Activated CD4-positive, alpha-beta T cell treated with anti-CD3 and anti-CD28 coated beads, Interleukin-2, amount 10 ng/mL, durations not matched to agents 24 days and 14 days (primary cell): ENCODE data around the gene STRAP. TPM values are rescaled to one million over a fixed set of nuclear protein-coding genes. Genes with fewer than 3 reads are reported as not detected.
"Not testable (repeated sequence)": the region's sequence is repeated elsewhere in the genome, so short reads cannot be mapped to it uniquely, and the experiment has no call there.

ENCODE experiments used
- DNase-seq: peaks from one replicate; pipeline ENCODE4 v3.0.0; 2022
- H3K27ac Mint-ChIP-seq: one replicate; pipeline ENCODE4 v1.8.0; 2022; ENCODE audit warnings: mild to moderate bottlenecking, mixed read lengths
- H3K27me3 Mint-ChIP-seq: one replicate; pipeline ENCODE4 v1.8.0; 2022; ENCODE audit warnings: mixed read lengths
- H3K36me3 Mint-ChIP-seq: one replicate; pipeline ENCODE4 v1.8.0; 2022; ENCODE audit warnings: low read depth, mild to moderate bottlenecking, mixed read lengths
- H3K4me1 Mint-ChIP-seq: one replicate; pipeline ENCODE4 v1.8.0; 2021; ENCODE audit warnings: mixed read lengths
- H3K4me3 Mint-ChIP-seq: one replicate; pipeline ENCODE4 v1.8.0; 2022; ENCODE audit warnings: mild to moderate bottlenecking, moderate library complexity, mixed read lengths
- H3K9me3 Mint-ChIP-seq: one replicate; pipeline ENCODE4 v1.8.0; 2021; ENCODE audit warnings: mixed read lengths
- intact Hi-C: fragments of 100-400 bp; cut with micrococcal nuclease; formaldehyde crosslinking; loops from one replicate; pipeline ENCODE4 v1.15.1; 2023
- total RNA-seq: library from RNA; stranded (reverse); gene quantifications from 2 replicates; pipeline ENCODE4 v1.2.3, GENCODE V29; 2022

Gene STRAP
- total RNA-seq, 1 donor from 2014 or later, result 166 TPM

DNA sequence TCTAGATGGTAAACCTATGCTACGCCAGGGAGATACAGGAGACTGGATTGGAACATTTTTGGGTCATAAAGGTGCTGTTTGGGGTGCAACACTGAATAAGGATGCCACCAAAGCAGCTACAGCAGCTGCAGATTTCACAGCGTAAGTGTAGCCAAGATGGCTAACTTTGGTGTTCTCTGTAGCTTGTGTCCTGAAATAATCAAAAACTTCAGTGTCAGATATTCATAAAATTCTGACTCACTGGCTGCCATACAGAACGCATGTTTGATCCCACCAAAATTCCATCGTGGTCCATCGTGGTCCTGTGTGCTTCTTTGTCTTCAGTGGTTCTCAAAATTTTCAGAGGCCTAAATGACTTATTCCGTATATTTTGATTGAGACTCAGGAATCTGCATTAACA, 1.3 kb downstream of the STRAP start:
- H3K4me1 Mint-ChIP-seq, result peaks cover 42% of the 10 kb centered on the region
- H3K9me3 Mint-ChIP-seq, result peaks cover 7% of the 10 kb centered on the region
- peaks cover 3% of the 10 kb centered on the region for H3K27me3 Mint-ChIP-seq
- peaks cover 41% of the 10 kb centered on the region for H3K36me3 Mint-ChIP-seq
- H3K4me3 Mint-ChIP-seq, result peak overlapping the region; percentile 97
- intact Hi-C loops, result loop anchor here (2.0 to 10.0 kb wide), 6 partner anchors 95 to 1113 kb away; partner anchors contain the start of genes C12orf60, EPS8 and WBP11
- DNase-seq, result no peak
- H3K27ac Mint-ChIP-seq, result peak overlapping the region; percentile 94

DNA sequence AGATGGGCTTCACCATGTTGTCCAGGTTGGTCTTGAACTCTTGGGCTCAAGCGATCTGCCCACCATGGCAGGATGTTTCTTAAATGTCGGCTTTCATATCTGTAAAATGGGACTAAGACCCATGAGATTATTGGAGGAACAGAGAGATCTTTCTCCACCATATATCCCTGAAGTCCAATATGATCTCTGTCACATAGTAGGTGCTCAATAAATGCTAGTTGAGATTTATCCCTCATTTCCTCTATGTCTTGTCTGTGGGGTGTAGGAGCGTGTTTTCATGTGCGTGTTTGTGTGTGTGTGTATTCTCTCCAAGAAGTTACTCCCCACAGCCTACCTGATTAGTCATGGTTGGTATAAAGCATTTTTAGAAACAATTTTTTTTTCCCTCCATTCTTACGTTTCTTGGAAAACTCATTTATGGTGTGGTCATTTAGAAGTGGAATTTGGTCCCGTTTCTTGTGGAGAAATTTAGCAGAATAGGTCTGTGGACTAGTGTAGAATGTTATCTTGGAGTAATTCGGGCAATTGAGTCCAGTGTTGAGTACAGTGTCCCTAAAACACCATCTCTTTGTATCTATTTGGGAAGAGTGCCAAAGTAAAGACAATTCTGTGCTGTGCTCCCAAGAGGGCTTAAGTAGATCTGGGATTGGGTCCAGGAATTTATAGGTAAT, 4.3 kb downstream of the STRAP start:
- Mint-ChIP-seq H3K4me1 (peaks cover 42% of the 10 kb centered on the region), H3K9me3 (no peaks in the 10 kb centered on the region), H3K36me3 (peaks cover 56% of the 10 kb centered on the region), H3K4me3 (no peak overlapping the region), H3K27ac (no peak overlapping the region), H3K27me3 (no peaks in the 10 kb centered on the region)
- no peak for DNase-seq
- intact Hi-C loops, result loop anchor here (10.0 kb wide), 1 partner anchor 932 kb away; no protein-coding TSS in a partner anchor

DNA sequence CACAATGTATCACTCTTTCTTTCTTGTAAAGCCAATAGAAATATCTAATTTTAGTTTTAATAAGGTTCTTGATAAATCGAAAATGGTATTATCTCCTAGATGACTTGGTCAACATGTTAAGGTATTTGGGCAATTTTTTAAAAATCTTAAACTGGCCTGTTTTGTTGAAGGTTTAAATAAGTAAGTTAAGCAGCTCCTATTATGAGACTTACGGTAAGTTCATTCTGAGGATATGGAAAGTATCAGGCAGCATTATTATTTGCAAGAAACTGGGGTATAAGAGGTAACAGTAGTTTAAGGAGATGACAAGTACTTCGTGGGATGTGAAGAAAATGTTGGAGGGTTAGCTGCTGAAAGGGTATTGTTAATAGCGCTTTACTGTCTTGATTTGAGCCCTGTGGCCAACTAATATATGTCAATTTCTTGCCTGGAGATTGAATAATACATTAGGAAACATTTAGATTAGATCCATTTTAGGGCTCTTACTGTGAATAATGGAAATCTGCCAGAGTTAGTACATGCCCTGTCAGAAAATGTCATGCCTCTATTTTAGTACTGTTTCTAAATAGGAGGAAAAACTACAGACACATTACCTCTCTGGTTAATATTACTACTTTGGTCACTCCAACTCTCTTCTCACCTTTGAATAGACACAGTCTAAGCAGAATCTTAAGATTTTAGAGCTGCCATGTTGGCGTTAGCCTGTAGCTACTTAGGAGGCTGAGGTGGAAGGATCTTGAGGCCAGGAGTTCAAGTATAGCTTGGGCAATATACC, 5.0 kb downstream of the STRAP start:
- Mint-ChIP-seq H3K9me3 (no peaks in the 10 kb centered on the region), H3K27me3 (no peaks in the 10 kb centered on the region), H3K4me1 (peaks cover 35% of the 10 kb centered on the region), H3K36me3 (peaks cover 57% of the 10 kb centered on the region), H3K4me3 (no peak overlapping the region), H3K27ac (no peak overlapping the region)
- intact Hi-C loops, result loop anchor here (10.0 kb wide), 1 partner anchor 932 kb away; no protein-coding TSS in a partner anchor
- no peak for DNase-seq

DNA sequence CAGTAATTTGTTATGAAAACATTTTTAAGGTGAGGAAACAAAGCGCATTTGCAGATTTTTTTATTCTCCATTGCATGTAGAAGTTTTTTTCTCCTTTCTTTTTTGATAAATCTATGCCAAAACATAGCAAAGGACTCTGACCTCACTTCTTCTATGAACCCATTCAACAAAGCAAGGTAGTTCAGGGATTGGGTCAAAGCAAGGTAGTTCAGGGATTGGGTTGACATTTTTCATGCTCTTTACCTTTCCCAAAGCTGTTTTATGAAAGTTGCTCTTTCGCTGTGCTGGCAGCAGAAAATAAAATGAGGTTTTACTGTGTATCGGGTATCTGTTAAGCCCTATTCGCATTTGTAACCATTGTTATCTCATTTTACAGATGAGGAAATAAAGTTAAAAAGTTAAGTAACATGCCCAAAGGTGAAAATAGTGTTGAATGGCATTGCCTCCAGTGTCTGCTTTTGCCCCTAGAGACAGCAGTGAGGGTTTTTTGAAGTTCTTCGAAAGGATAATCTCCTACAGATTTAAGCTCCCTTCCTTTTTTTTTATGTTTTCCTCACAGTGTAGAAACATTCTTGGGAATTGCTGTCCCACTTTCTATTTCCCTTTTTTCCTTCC, 10.6 kb downstream of the STRAP start:
- no peaks in the 10 kb centered on the region for H3K9me3 Mint-ChIP-seq
- no peak overlapping the region for H3K4me3 Mint-ChIP-seq
- H3K4me1 Mint-ChIP-seq, result peaks cover 8% of the 10 kb centered on the region
- intact Hi-C loops, result no loop called here
- no peaks in the 10 kb centered on the region for H3K27me3 Mint-ChIP-seq
- no peak for DNase-seq
- H3K36me3 Mint-ChIP-seq, result peaks cover 36% of the 10 kb centered on the region
- H3K27ac Mint-ChIP-seq, result no peak overlapping the region

DNA sequence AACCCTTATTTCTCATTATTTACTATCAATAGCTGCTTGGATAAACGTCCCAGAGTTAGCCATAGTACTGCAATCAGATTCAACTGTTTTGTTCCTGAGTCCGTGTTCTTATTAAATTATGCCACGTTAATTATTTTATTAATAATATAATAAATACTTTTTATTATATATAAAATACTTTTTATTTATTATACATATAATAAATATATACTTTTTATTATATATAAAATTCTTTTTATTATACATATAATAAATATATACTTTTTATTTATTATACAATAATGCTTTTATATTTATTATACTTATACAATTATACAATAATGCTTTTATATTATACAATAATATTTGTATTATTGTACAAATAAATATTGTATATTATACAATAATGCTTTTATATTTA, 11.1 kb downstream of the STRAP start:
- H3K4me1 Mint-ChIP-seq, result peaks cover 10% of the 10 kb centered on the region
- intact Hi-C loops, result no loop called here
- H3K9me3 Mint-ChIP-seq, result no peaks in the 10 kb centered on the region
- H3K27ac Mint-ChIP-seq, result no peak overlapping the region
- H3K27me3 Mint-ChIP-seq, result no peaks in the 10 kb centered on the region
- H3K4me3 Mint-ChIP-seq, result no peak overlapping the region
- H3K36me3 Mint-ChIP-seq, result peaks cover 39% of the 10 kb centered on the region
- DNase-seq, result no peak

DNA sequence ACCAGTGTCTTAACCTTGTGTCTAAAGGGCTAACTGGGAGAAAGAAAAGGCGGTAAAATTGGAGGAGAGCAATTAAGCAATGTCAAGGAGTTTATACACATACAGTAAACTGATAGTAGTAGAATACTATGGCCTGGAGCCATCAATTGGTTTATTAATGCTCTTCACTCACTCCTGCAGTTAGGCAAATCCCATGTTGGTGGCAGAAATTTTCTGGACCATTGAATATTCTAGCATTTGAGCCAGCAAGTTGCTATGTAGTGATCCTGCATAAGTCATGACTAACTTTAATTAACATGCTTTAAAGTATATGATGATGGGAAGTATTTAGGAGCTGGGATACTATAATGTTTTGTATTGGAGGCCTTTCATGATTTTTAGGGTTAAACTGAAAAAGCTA, 14.7 kb downstream of the STRAP start:
- H3K4me1 Mint-ChIP-seq, result peaks cover 8% of the 10 kb centered on the region
- H3K36me3 Mint-ChIP-seq, result peaks cover 47% of the 10 kb centered on the region
- H3K27ac Mint-ChIP-seq, result no peak overlapping the region
- no peaks in the 10 kb centered on the region for H3K9me3 Mint-ChIP-seq
- H3K4me3 Mint-ChIP-seq, result no peak overlapping the region
- DNase-seq, result no peak
- H3K27me3 Mint-ChIP-seq, result no peaks in the 10 kb centered on the region
- intact Hi-C loops, result no loop called here

DNA sequence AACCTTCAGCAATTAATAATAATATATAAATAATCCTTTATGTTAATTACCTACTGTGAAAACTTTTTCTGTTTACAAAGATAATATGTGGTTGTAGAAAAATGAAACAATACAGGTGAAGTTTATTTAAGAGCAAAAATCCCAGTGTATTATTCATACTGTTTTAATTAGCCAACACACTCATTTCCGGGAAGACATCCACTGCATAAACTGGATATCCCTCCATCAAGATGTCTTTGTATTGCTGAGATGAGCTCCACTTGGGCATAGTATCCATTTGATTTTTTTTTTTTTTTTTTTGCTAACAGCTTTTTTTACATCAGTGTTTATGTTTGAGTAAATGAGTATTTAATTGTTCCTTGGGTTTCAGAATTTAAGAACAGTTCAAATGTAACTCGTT, 15.2 kb downstream of the STRAP start:
- no peak for DNase-seq
- peaks cover 8% of the 10 kb centered on the region for H3K4me1 Mint-ChIP-seq
- H3K4me3 Mint-ChIP-seq, result no peak overlapping the region
- H3K27me3 Mint-ChIP-seq, result no peaks in the 10 kb centered on the region
- no peaks in the 10 kb centered on the region for H3K9me3 Mint-ChIP-seq
- intact Hi-C loops, result no loop called here
- H3K27ac Mint-ChIP-seq, result no peak overlapping the region
- peaks cover 51% of the 10 kb centered on the region for H3K36me3 Mint-ChIP-seq

DNA sequence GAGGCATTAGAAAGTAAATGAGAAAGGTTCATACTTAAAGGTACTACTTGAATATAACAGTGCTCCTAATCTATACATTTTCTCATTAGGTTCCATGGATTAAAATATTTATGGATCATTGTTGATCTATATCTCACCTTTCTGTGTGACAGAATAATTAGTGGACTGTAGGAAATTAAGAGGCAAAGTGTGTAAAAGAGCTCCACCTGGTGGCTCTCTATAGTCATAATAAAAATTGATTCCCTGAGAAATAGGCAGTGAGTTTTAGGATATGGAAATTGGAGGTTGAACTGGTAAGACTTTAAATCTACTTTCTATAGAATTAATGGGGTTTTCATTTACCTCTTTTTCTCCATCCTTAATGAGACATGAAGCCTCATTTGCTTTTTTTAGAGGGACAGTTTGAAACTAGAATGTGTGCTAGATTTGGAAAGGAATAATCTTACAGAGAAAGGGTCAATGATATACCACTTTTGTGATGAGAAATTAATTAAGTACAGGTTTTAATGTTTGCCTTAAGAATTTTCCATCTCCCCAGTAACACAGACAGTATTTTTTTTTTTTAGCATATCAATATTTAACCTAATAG, 17.2 kb downstream of the STRAP start:
- Mint-ChIP-seq H3K27me3 (no peaks in the 10 kb centered on the region), H3K27ac (no peak overlapping the region), H3K36me3 (peaks cover 54% of the 10 kb centered on the region), H3K4me1 (peaks cover 8% of the 10 kb centered on the region), H3K9me3 (no peaks in the 10 kb centered on the region), H3K4me3 (no peak overlapping the region)
- intact Hi-C loops, result loop anchor here (1.0 kb wide), 2 partner anchors 17 to 309 kb away; partner anchors contain the start of gene STRAP
- no peak for DNase-seq

DNA sequence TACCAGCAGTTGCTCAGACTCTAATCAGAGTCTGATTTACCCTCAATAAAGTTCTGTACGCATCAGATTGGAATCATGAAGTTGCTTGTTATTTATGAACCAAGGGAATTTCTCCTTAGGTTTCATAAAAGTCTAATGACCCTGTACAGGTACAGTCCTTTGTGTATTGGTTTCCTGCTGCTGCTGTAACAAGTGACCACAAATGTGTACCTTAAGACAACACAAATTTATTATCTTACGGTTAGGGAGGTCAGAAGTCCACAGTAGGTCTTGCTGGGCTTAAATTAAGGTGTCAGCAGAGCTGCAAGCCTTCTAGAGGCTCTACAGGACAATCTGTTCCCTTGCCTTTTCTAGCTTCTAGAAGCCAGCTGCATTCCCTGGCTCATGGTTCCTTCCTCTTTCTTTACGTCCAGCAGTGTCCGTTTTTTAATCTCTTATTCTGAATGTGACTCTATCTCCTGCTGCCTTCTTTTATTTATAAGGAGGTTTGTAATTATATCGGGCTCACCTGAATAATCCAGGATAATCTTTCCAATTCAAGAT, 22.3 kb downstream of the STRAP start:
- Mint-ChIP-seq H3K27me3 (no peaks in the 10 kb centered on the region), H3K4me1 (peaks cover under 1% of the 10 kb centered on the region)

DNA sequence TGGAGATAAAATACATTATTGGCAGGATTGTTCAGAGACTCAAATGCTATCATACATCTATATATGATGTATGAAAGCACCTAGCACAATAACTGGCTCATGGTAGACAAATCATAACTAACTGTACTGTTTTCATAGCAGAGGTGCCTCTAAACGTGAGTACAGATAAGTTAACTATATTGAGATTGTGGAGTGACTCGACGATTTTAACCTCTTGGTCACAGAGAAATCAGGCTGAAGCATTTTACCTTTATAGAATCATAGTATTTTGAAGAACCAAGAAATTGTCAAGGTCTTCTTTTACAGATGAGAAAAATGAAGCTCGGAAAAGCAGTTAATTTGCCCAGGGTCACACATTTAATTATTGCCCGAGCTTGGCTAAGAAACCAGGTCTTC, 28.3 kb downstream of the STRAP start:
- H3K9me3 Mint-ChIP-seq, result no peaks in the 10 kb centered on the region
- peak overlapping the region; percentile 84 for H3K4me3 Mint-ChIP-seq

More for the DNA sequence above, 22.3 kb downstream of the STRAP start:
- Mint-ChIP-seq H3K36me3 (peaks cover 41% of the 10 kb centered on the region), H3K9me3 (no peaks in the 10 kb centered on the region), H3K4me3 (no peak overlapping the region), H3K27ac (no peak overlapping the region)
- DNase-seq, result no peak
- intact Hi-C loops, result no loop called here

DNA sequence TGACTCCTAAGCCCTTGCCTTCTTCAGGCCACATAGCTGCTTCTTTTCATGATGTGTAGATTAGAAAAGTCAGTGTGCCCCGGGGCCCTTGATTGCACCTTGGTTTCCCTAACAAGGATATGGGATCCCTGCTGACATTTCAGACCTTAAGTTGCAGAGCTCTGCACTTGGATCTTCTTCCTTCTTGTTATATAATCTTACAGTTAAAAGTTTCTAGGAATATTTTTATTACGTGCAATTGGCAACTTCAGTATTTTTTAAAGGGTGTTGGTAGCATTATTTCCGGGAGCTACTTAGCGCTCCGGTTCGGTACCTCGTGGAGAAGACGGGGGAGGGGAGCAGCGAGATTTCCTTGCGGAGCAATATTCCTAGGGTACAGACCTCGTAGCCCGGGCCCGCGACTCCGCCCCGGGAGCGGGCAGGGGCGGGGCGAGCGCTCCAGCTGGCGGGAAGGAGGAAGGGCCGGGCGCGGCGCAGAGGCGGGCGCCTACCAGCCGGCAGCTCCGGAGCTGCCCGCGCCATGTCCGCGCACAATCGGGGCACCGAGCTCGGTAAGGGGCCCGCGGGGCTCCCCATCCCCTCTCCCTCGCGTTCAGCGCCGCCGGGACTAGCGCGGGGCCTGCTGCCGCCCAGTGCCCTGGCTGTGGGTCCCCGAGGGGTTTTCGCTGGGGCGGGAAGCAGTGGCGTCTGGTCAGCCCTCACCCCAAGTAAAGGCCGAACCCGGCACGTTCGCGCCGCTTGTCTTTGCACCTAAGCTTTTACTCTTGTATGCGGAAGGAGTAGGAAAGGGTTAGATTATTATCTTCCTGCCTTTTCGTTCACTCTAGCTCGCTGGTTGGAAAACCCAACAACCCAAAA, 28.9 kb downstream of the STRAP start, which contains the start of gene DERA:
Gene DERA, plus strand, starts transcription at position 469 of the 858 bp plus-strand sequence. Its CDS starts 52 bp downstream, at position 521.
- peak; percentile 90 for DNase-seq
- Mint-ChIP-seq H3K36me3 (no peaks in the 10 kb centered on the region), H3K27ac (peak within 1 kb of the TSS; percentile 77), H3K27me3 (no peaks in the 10 kb centered on the region), H3K4me3 (peak within 1 kb of the TSS; percentile 84), H3K9me3 (no peaks in the 10 kb centered on the region), H3K4me1 (peaks cover 10% of the 10 kb centered on the region)
- intact Hi-C loops, result loop anchor here (1.0 kb wide), 2 partner anchors 13 to 29 kb away; partner anchors contain the start of gene STRAP

More for the DNA sequence above, 28.3 kb downstream of the STRAP start:
- DNase-seq, result no peak
- no peaks in the 10 kb centered on the region for H3K36me3 Mint-ChIP-seq
- peaks cover 10% of the 10 kb centered on the region for H3K4me1 Mint-ChIP-seq
- H3K27me3 Mint-ChIP-seq, result no peaks in the 10 kb centered on the region
- H3K27ac Mint-ChIP-seq, result no peak overlapping the region
- intact Hi-C loops, result loop anchor here (1.0 kb wide), 1 partner anchor 12 kb away; no protein-coding TSS in a partner anchor

DNA sequence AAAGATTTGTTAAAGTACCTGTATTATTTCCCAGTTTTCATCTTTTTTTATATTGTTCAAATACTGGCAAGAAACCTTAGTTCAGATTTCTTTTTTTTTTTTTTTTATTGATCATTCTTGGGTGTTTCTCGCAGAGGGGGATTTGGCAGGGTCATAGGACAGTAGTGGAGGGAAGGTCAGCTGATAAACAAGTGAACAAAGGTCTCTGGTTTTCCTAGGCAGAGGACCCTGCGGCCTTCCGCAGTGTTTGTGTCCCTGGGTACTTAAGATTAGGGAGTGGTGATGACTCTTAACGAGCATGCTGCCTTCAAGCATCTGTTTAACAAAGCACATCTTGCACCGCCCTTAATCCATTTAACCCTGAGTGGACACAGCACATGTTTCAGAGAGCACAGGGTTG, 29.7 kb downstream of the STRAP start:
- peak overlapping the region; percentile 84 for H3K4me3 Mint-ChIP-seq
- H3K9me3 Mint-ChIP-seq, DNase-seq, H3K36me3 Mint-ChIP-seq, H3K27me3 Mint-ChIP-seq, H3K4me1 Mint-ChIP-seq: not testable (repeated sequence)
- intact Hi-C loops, result loop anchor here (1.0 kb wide), 1 partner anchor 30 kb away; the partner anchor contains the start of gene STRAP
- peak overlapping the region; percentile 77 for H3K27ac Mint-ChIP-seq
